ENCODE results near the gene EDC4. TPM values are rescaled to one million over a fixed set of nuclear protein-coding genes. Genes with fewer than 3 reads are reported as not detected.

The EDC4 gene
- total RNA-seq, 1 donor from 2014 or later, result 64.8 TPM

- no peak for TF ChIP-seq EZH2 (IDR thresholded peaks at IDR 0.05; ENCODE audit: insufficient read depth, low read length)
- no peak for TF ChIP-seq CTCF (IDR thresholded peaks at IDR 0.05; ENCODE audit: insufficient read depth, low read depth, low read length)
- Histone ChIP-seq H4K20me1 (ENCODE audit: insufficient read depth, low read length) (peaks cover 16% of the 10 kb centered on the region), H3K9me3 (ENCODE audit: insufficient read depth, low read depth, low read length) (no peaks in the 10 kb centered on the region), H3K4me2 (ENCODE audit: low read length) (peak overlapping the region; percentile 91), H3K4me1 (ENCODE audit: insufficient read depth, low read length) (peaks cover 37% of the 10 kb centered on the region), H3K27ac (ENCODE audit: low read depth, low read length) (peak overlapping the region; percentile 98), H3K79me2 (ENCODE audit: insufficient read depth, low read length) (peaks cover 39% of the 10 kb centered on the region), H3K4me3 (ENCODE audit: insufficient read depth, low read depth, low read length) (peak overlapping the region; percentile 89), H3K36me3 (ENCODE audit: insufficient read depth, low read length) (no peaks in the 10 kb centered on the region), H3K9ac (ENCODE audit: low read length) (peak overlapping the region; percentile 92), H3K27me3 (ENCODE audit: insufficient read depth, low read length) (no peaks in the 10 kb centered on the region), H2AFZ (ENCODE audit: low read depth, low read length) (peak overlapping the region; percentile 96)
- Mint-ChIP-seq H3K9me3 (ENCODE audit: unreplicated experiment) (no peaks in the 10 kb centered on the region), H3K4me1 (ENCODE audit: low read depth, unreplicated experiment) (peaks cover 25% of the 10 kb centered on the region), H3K27ac (ENCODE audit: unreplicated experiment) (peak overlapping the region; percentile 88), H3K4me3 (ENCODE audit: unreplicated experiment) (peak overlapping the region; percentile 84), H3K27me3 (ENCODE audit: low read depth, unreplicated experiment) (no peaks in the 10 kb centered on the region), H3K36me3 (ENCODE audit: low read depth, unreplicated experiment) (peaks cover 2% of the 10 kb centered on the region)
- DNase-seq (ENCODE audit: low read depth) (no peak), FAIRE-seq (no peak)
Observed at GRCh38 chr16:67841198-67841815, 31.5 kb upstream of the EDC4 start.

- Mint-ChIP-seq H3K36me3 (ENCODE audit: low read depth, unreplicated experiment) (peaks cover 2% of the 10 kb centered on the region), H3K4me3 (ENCODE audit: unreplicated experiment) (peak within 1 kb of the TSS; percentile 88), H3K27me3 (ENCODE audit: low read depth, unreplicated experiment) (no peaks in the 10 kb centered on the region), H3K27ac (ENCODE audit: unreplicated experiment) (peak within 1 kb of the TSS; percentile 88), H3K9me3 (ENCODE audit: unreplicated experiment) (no peaks in the 10 kb centered on the region), H3K4me1 (ENCODE audit: low read depth, unreplicated experiment) (peaks cover 25% of the 10 kb centered on the region)
- DNase-seq (ENCODE audit: low read depth) (peak; percentile 79), FAIRE-seq (no peak)
- H3K4me3 ChIP-seq (ENCODE audit: insufficient read depth, low read depth, low read length), result peak within 1 kb of the TSS; percentile 89
- H3K4me2 ChIP-seq (ENCODE audit: low read length), result peak within 1 kb of the TSS; percentile 91
- no peaks in the 10 kb centered on the region for H3K27me3 ChIP-seq (ENCODE audit: insufficient read depth, low read length)
- H2AFZ ChIP-seq (ENCODE audit: low read depth, low read length), result peak within 1 kb of the TSS; percentile 96
- H3K4me1 ChIP-seq (ENCODE audit: insufficient read depth, low read length), result peaks cover 38% of the 10 kb centered on the region
- no peaks in the 10 kb centered on the region for H3K9me3 ChIP-seq (ENCODE audit: insufficient read depth, low read depth, low read length)
- H4K20me1 ChIP-seq (ENCODE audit: insufficient read depth, low read length), result peaks cover 16% of the 10 kb centered on the region
- H3K36me3 ChIP-seq (ENCODE audit: insufficient read depth, low read length), result no peaks in the 10 kb centered on the region
- peak within 1 kb of the TSS; percentile 98 for H3K27ac ChIP-seq (ENCODE audit: low read depth, low read length)
- H3K79me2 ChIP-seq (ENCODE audit: insufficient read depth, low read length), result peaks cover 45% of the 10 kb centered on the region
- no peak for TF ChIP-seq EZH2 (IDR thresholded peaks at IDR 0.05; ENCODE audit: insufficient read depth, low read length)
- TF ChIP-seq CTCF (IDR thresholded peaks at IDR 0.05; ENCODE audit: insufficient read depth, low read depth, low read length), result peak; percentile 83
- peak within 1 kb of the TSS; percentile 92 for H3K9ac ChIP-seq (ENCODE audit: low read length)
Observed at GRCh38 chr16:67841816-67842508, 30.9 kb upstream of the EDC4 start, which contains the start of gene THAP11. TSS of gene THAP11 (plus strand) at chr16:67842320. CDS start at chr16:67842555, 235 bp downstream.
